Ishikawa (cell line): ENCODE results near the gene S100A4.

Source experiments
- CEBPB ChIP-seq: IDR thresholded peaks from 2 replicates; pipeline ENCODE4 v1.6.1; 2012
- CREB1 ChIP-seq: IDR thresholded peaks from 2 replicates; pipeline ENCODE4 v1.6.1; 2012; ENCODE audit warnings: low read depth
- EGR1 ChIP-seq: IDR thresholded peaks from 2 replicates; pipeline ENCODE4 v1.6.1; 2012
- EP300 ChIP-seq: IDR thresholded peaks from 2 replicates; pipeline ENCODE4 v1.6.1; 2012; ENCODE audit warnings: borderline replicate concordance
- FOXM1 ChIP-seq: IDR thresholded peaks from 2 replicates; pipeline ENCODE4 v1.6.1; 2012; ENCODE audit warnings: low read depth, borderline replicate concordance
- NFIC ChIP-seq: IDR thresholded peaks from 2 replicates; pipeline ENCODE4 v1.6.1; 2012
- RAD21 ChIP-seq: IDR thresholded peaks from 2 replicates; pipeline ENCODE4 v1.6.1; 2012; ENCODE audit warnings: low read depth
- REST ChIP-seq: IDR thresholded peaks from 2 replicates; pipeline ENCODE4 v1.6.1; 2012; ENCODE audit warnings: low read depth, mild to moderate bottlenecking
- TAF1 ChIP-seq: IDR thresholded peaks from 2 replicates; pipeline ENCODE4 v1.6.1; 2012; ENCODE audit warnings: low read depth, mild to moderate bottlenecking
- TCF12 ChIP-seq: IDR thresholded peaks from 2 replicates; pipeline ENCODE4 v1.6.1; 2012; ENCODE audit warnings: low read depth
- TEAD4 ChIP-seq: IDR thresholded peaks from 2 replicates; pipeline ENCODE4 v1.6.1; 2012
- USF1 ChIP-seq: IDR thresholded peaks from 2 replicates; pipeline ENCODE4 v1.6.1; 2012
- YY1 ChIP-seq: IDR thresholded peaks from 2 replicates; pipeline ENCODE4 v1.6.1; 2012; ENCODE audit warnings: low read depth
- ZBTB7A ChIP-seq: IDR thresholded peaks from 2 replicates; pipeline ENCODE4 v1.6.1; 2012; ENCODE audit warnings: low read depth
- TF ChIP-seq, protein P1 (sequence below): IDR thresholded peaks from 2 replicates; pipeline ENCODE4 v1.6.1; 2012

The S100A4 gene

GRCh38 chr1:153570874-153571273 lies 25.3 kb upstream of the S100A4 start:
- TF ChIP-seq YY1 (no peak), TAF1 (no peak), REST (no peak), CREB1 (no peak), EGR1 (no peak), ZBTB7A (no peak), TEAD4 (no peak)

DNA sequence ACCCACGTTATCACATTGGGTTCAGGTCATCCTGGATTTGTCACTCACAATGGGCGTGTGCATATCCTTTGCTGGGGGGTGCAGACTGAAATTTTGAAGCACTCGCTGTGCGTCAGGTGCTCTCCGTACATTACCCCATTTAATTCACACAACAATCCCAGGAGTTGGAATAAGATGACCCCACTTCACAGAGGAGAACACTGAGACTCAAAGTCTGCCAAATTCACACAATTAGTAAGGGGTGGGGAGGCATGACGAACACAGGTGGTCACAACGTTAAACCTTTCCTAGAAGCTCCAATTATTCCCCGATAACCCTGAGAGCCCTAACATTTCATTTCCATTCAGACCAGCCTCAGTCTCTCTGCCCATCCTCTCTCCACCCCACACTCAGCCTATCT lies 23.9 kb upstream of the S100A4 start:
- no peak for TF ChIP-seq EP300
- 0 out of 2 replicates have a peak, but pooled peaks have one; percentile 5 for TF ChIP-seq EGR1

GRCh38 chr1:153568367-153569099 lies 22.9 kb upstream of the S100A4 start:
- TF ChIP-seq EP300 (peak; percentile 21; the same call in 1 of the 2 replicates), TEAD4 (peak; percentile 62), USF1 (no peak), CEBPB (no peak), NFIC (peak; percentile 52; the same call in 1 of the 2 replicates), FOXM1 (no peak), ZBTB7A (no peak; the same call in 1 of the 2 replicates), TAF1 (no peak; the same call in 1 of the 2 replicates), REST (no peak), YY1 (no peak; the same call in 1 of the 2 replicates), TCF12 (peak; percentile 61; the same call in 1 of the 2 replicates), RAD21 (peak; percentile 99), CREB1 (no peak), EGR1 (no peak)
- TF ChIP-seq, protein P1, sequence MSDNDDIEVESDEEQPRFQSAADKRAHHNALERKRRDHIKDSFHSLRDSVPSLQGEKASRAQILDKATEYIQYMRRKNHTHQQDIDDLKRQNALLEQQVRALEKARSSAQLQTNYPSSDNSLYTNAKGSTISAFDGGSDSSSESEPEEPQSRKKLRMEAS, result peak; percentile 31; the same call in 1 of the 2 replicates

GRCh38 chr1:153567621-153568366 lies 22.2 kb upstream of the S100A4 start:
- TF ChIP-seq ZBTB7A (no peak), FOXM1 (no peak), REST (no peak)

GRCh38 chr1:153566414-153567371 lies 21.1 kb upstream of the S100A4 start:
- TF ChIP-seq RAD21 (peak; percentile 32; the same call in 1 of the 2 replicates), REST (no peak), CREB1 (no peak), ZBTB7A (peak; percentile 96), USF1 (peak; percentile 39; the same call in 1 of the 2 replicates), TAF1 (peak; percentile 75), YY1 (peak; percentile 79), FOXM1 (peak; percentile 94), CEBPB (peak; percentile 56; the same call in 1 of the 2 replicates), NFIC (peak; percentile 92), TEAD4 (peak; percentile 98), EP300 (peak; percentile 97), TCF12 (peak; percentile 99), EGR1 (peak; percentile 28; the same call in 1 of the 2 replicates)
- TF ChIP-seq, protein P1, result peak; percentile 87
